ENCODE results near the gene ADGRV1. TPM values are rescaled to one million over a fixed set of nuclear protein-coding genes. Genes with fewer than 3 reads are reported as not detected.

Gene ADGRV1
- total RNA-seq, 1 experiment from 2014 or later, result 64.8 TPM

- H3K9me3 Mint-ChIP-seq, result no peaks in the 10 kb centered on the region
- H3K9ac ChIP-seq (ENCODE audit: extremely low read depth, insufficient read length, low read length), result no peak overlapping the region
- no peak overlapping the region for H3K4me3 Mint-ChIP-seq
- H3K27me3 Mint-ChIP-seq (ENCODE audit: low read depth), result no peaks in the 10 kb centered on the region
- H3K4ac ChIP-seq (ENCODE audit: low read depth, low read length), result no peak overlapping the region
- H2BK120ac ChIP-seq (ENCODE audit: low read depth, low read length, poor library complexity, severe bottlenecking), result no peak overlapping the region
- no peak overlapping the region for H3K14ac ChIP-seq (ENCODE audit: insufficient read depth, low read length)
- no peak overlapping the region for H3K23ac ChIP-seq (ENCODE audit: insufficient read length, low read depth, low read length)
- H3K56ac ChIP-seq (ENCODE audit: insufficient read length, low read depth, low read length), result no peak overlapping the region
- no peaks in the 10 kb centered on the region for H3K79me1 ChIP-seq (ENCODE audit: insufficient read depth, low read depth, low read length, poor library complexity, severe bottlenecking)
- no peaks in the 10 kb centered on the region for H3K9me3 ChIP-seq (ENCODE audit: control insufficient read depth, low read depth, low read length)
- no peak overlapping the region for H3K27ac Mint-ChIP-seq
- no peaks in the 10 kb centered on the region for H3K27me3 ChIP-seq (ENCODE audit: insufficient read depth, low read length)
- no peak overlapping the region for H2AFZ ChIP-seq (ENCODE audit: low read length)
- H3K79me2 ChIP-seq (ENCODE audit: insufficient read depth, low read length), result no peaks in the 10 kb centered on the region
- no peaks in the 10 kb centered on the region for H3K23me2 ChIP-seq (ENCODE audit: insufficient read length, low read depth, low read length, poor library complexity, severe bottlenecking)
- H3K4me1 Mint-ChIP-seq, result peaks cover 0 to 2% of the 10 kb centered on the region in 2 experiments; a peak in 1 of 4 replicates
- no peak overlapping the region for H2BK5ac ChIP-seq (ENCODE audit: insufficient read length, low read length)
- H2BK15ac ChIP-seq (ENCODE audit: low read depth, low read length), result no peak overlapping the region
- H4K5ac ChIP-seq (ENCODE audit: insufficient read length, low read depth, low read length), result no peak overlapping the region
- H3K36me3 Mint-ChIP-seq (ENCODE audit: insufficient read depth in 1 of 3, low read depth in 3 of 3), result peaks cover 0 to under 1% (median 0%) of the 10 kb centered on the region in 3 experiments; a peak in 1 of 7 replicates
- DNase-seq, result no peak
- H3T11ph ChIP-seq (ENCODE audit: low read length), result no peak overlapping the region
- H3K27ac ChIP-seq (ENCODE audit: insufficient read length, low read depth, low read length), result no peak overlapping the region
- H4K20me1 ChIP-seq (ENCODE audit: control insufficient read depth, insufficient read depth, insufficient read length), result no peaks in the 10 kb centered on the region
- H2BK12ac ChIP-seq (ENCODE audit: insufficient read length, low read depth, low read length), result no peak overlapping the region
- H3K4me2 ChIP-seq (ENCODE audit: insufficient read depth, insufficient read length, low read length), result no peak overlapping the region
- H4K8ac ChIP-seq (replicated peaks; ENCODE audit: insufficient read length, low read depth, low read length), result no peak overlapping the region
- no peak overlapping the region for H2BK20ac ChIP-seq (ENCODE audit: low read depth, low read length, poor library complexity, severe bottlenecking)
- no peaks in the 10 kb centered on the region for H3K4me1 ChIP-seq (ENCODE audit: insufficient read depth, low read length)
- no peak overlapping the region for H4K91ac ChIP-seq (ENCODE audit: insufficient read length, low read depth, low read length)
- no peak overlapping the region for H3K18ac ChIP-seq (ENCODE audit: insufficient read length, low read depth, low read length)
- no peak overlapping the region for H2AK5ac ChIP-seq (ENCODE audit: insufficient read length, low read length)
- TF ChIP-seq CTCF (conservative IDR thresholded peaks at IDR 0.05), result no peak
Observed at GRCh38 chr5:90959262-90959661, 400.7 kb downstream of the ADGRV1 start.

Measured in H9 (cell line).